GM19397 (cell line): ENCODE data around the gene GLUL.

Source experiments
- ATAC-seq: cut with Tn5 transposase; IDR thresholded peaks from one replicate; pipeline ENCODE4 v1.9.1; 2021; ENCODE audit warnings: mild to moderate bottlenecking, moderate library complexity; ENCODE audit not compliant: unreplicated experiment

Gene GLUL

GRCh38 chr1:182391362-182392049 is at the start of gene GLUL:
GLUL (minus strand) TSS chr1:182391790; CDS start chr1:182388737, 3,053 bp downstream.
- ATAC-seq: peak; percentile 77

- no peak for ATAC-seq
These were observed 46.7 kb upstream of the GLUL start for GRCh38 chr1:182438326-182438725.

DNA sequence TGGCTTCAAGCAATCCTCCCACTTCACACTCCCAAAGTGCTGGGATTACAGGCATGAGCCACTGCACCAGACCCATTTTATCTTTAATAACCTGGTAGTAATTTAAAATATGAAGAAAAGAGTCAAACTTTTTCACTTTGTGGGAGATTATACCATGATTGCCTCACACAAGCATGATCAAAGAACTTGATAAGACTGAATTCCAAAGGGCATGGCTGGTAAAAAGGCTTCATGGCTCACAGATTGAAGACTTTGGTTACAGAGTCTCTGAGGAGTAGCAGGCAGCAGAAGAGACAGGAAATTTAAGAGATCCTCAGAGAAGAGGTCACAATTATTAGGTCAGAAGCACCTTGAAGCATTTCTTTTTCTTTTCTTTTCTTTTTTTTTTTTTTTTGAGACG is 42.0 kb upstream of the GLUL start:
- no peak for ATAC-seq

DNA sequence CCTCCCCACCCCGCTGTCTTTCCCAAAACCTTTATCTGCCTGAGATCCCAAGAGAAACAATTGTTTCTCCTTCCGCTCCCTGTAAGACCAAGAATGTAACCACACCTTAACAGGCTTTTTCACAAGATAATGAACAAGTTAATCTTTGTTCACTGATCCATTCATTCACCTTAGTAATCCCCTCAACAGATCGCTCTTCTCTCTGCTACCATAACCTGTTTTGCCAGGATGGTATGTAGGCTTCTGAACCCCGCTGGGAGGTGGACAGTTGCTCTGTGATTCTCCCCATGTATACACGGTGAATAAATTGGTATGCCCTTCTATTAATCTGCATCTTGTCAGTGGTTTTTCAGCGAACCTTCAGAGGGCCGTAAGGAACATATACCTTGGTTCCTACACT is 39.7 kb upstream of the GLUL start:
- ATAC-seq: no peak

- ATAC-seq: peak; percentile 37
These were observed 38.9 kb upstream of the GLUL start for GRCh38 chr1:182430263-182431068.

DNA sequence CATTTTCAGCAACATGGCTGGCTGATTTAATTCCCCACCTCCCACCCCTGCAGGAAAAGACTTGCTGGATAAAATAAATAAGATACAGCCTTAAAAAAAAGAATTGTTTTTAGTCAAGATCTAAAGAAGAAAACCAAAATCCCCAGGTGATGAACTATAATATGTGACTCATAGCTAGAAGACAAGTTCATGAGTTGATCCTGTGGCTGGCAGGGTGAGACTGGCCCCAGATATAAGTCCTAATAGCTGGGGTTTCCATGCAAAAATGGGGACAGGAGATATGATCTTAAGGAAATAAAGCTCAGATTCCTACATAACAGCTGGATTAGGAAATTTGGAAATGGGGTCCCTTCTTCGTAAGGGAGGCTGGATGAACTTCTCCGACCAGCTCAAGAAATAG is 36.5 kb upstream of the GLUL start:
- ATAC-seq: no peak

GRCh38 chr1:182426442-182427430 is 35.1 kb upstream of the GLUL start:
- ATAC-seq: peak; percentile 66

GRCh38 chr1:182415789-182416188 is 24.2 kb upstream of the GLUL start:
- no peak for ATAC-seq

GRCh38 chr1:182413969-182414368 is 22.4 kb upstream of the GLUL start:
- ATAC-seq: no peak

DNA sequence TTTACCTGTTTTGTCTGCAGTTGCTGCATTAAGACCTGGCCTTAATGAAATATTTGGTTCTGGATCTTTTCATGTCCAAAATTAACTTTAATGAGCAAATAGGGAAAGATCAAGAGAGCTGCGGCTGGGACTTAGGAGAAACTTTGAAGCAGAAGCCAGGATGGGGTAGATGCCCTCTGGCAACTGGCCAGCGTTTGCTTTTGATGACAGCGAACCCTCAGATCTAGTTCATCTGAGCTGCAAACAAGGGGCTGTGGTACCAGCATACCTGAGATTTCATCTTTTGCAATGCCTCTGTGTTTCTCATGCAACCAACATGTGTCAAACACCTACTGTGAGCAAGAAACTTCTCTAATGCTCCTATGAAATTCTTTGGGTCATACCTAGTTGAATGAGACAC is 21.9 kb upstream of the GLUL start:
- no peak for ATAC-seq

GRCh38 chr1:182410620-182411273 is 19.2 kb upstream of the GLUL start:
- no peak for ATAC-seq

DNA sequence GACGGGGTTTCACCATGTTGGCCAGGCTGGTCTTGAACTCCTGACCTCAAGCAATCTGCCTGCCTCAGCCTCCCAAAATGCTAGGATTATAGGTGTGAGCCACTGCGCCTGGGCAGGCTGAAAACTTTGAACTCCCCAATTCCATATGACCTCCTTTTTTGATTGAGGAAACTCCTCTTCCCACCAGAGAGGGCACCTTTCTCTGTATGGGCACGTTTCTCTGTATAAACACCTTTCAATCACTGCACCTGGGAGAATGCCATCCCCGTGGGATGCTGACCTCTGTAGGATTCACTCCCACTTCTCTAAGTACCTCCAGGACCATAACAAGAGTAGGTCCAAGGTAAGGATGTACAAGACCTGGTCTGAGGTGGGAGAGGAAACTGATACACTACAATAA is 18.5 kb upstream of the GLUL start:
- no peak for ATAC-seq

DNA sequence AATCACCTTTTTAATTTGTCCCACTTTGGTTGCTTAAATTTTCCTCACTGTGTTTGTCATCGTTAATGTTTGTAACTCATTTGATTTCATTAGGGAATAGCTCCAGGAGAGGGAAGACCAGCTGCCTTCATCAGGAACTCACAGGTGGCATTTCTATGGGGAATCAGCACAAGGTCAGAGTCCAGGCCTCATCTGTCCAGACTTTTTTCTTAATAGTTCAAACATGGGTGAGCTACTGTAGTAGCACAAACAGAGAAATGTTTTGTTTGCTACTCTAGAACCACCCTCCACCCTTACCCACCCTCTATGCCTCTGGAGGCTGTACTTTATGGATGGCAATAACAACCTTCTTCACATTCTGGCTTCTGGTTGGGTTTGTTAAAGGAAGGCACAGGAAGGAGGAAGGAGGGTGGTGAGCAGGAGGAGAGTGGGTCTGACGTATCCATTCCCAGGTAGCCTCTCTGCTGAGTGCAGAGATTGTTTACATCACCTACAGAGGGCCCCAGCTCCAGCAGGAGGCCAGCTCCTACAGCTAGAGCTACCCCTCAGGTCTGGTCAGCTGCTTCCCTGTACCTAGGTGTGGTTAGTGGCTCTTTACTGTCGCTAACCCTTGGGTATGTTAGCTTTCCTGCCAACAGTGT is 17.0 kb upstream of the GLUL start:
- ATAC-seq: no peak

GRCh38 chr1:182407724-182408123 is 16.1 kb upstream of the GLUL start:
- no peak for ATAC-seq

DNA sequence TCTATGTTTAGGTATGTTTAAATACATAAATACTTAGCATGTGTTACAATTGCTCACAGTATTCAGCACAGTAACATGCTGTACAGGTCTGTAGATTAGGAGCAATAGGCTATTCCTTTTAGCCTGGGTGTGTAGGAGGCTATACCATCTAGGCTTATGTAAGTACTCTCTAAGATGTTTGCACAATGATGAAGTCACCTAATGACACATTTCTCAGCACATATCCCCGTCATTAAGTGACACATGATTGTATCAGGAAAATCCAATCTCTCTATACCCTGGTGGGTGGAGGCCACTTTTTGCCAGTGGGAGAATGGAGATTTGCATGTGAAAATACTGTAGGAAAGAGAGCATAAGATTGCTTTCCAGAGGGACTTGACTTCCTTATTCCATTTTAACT is 14.4 kb upstream of the GLUL start:
- ATAC-seq: no peak

- no peak for ATAC-seq
These were observed 14.0 kb upstream of the GLUL start for GRCh38 chr1:182405578-182405977.

DNA sequence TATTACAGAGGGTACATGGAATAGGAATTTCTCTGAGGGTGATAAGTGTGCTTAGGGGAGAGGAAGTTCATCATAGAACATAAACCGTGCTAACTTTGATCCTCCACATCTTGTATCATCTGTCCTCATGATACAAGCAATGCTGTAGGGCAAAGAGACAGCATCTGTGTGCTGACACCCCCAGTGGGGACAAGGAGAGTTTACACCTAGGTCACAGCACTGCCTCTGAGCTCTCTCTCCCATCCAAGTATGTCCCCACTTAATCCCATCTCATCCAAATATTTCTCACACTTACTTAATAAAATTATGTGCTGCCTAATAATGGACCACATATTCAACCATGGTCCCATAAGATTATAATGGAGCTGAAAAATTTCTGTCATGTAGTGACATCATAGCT is 13.2 kb upstream of the GLUL start:
- no peak for ATAC-seq

- ATAC-seq: no peak
These were observed 9.0 kb upstream of the GLUL start, which contains the start of gene TEDDM1 for GRCh38 chr1:182400567-182400966. TEDDM1 (minus strand) TSS chr1:182400667; CDS start chr1:182400485, 182 bp downstream.

DNA sequence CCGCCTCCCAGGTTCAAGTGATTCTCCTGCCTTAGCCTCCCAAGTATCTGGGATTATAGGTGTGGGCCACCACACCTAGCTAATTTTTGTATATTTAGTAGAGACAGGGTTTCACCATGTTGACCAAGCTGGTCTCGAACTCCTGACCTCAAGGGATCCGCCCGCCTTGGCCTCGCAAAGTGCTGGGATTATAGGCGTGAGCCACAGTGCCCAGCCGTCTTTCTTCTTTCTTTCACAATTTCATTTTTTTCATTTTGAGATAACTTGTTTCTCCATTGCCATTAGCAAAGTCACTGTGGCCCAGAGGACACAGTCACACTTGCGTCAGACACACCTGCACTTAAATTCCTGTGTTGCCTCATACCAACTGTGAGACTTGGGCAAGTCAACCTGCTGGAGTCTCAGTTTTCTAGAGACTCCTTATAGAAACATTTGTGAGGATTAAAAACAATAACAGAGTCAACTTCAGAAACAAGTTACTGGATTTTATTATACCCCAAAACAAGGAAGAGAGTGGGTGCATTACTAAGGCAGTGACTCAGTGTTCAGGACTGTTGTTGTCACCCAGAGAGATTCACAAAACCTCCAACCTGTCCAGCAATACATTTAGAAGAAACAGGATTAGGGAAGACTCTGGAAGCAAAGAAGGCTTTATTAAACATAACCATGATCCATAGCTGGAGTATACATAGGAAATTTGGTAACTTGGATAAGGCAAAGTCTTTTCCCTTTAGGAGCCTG is 6.2 kb upstream of the GLUL start:
- no peak for ATAC-seq
